ENCODE results near the gene AFF1.

- TF ChIP-seq CTCF (IDR thresholded peaks at IDR 0.05; ENCODE audit: low read length) (no peak), EZH2 (optimal IDR thresholded peaks at IDR 0.05; ENCODE audit: low read depth, low read length) (no peak)
These were observed 168.9 kb downstream of the AFF1 start for GRCh38 chr4:87103691-87104187.
